ENCODE results near the gene DIAPH3. TPM values are rescaled to one million over a fixed set of nuclear protein-coding genes. Genes with fewer than 3 reads are reported as not detected.

DIAPH3 gene
- total and polyA plus RNA-seq, 7 experiments from 2014 or later: 0.37 to 17.5 TPM; not detected in 5

DNA sequence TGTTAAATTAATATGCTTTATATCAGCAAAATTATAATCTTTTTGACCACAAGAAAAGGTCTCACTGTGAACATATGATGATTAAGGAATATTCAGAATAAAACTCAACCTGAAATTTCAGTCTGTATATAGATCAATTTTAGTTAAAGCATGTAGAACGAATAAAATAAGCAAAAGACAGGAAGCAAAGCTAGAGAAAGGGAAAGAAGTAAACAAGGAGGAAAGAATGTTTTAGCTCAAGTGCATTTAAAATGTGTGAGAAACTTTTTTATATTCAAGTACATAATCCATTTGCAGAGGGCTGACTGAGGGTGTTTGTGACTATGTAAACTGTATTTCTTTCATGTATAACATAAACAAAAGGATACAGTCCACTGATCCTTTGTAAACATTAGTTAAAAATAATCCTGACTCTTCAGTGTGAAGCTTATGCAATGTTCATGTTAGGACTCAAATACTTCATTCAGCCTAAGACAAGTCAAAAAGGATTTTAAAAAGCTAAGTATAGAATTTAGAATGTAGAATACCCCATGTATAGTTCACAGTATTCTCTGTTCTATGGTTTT lies 472.1 kb downstream of the DIAPH3 start:
- no peak for DNase-seq
- Histone ChIP-seq H3K36me3 (ENCODE audit: control insufficient read depth in 2 of 3, insufficient read depth in 3 of 3, low read length in 3 of 3) (no peaks in the 10 kb centered on the region), H3K27me3 (ENCODE audit: control insufficient read depth in 2 of 2, insufficient read depth in 2 of 2, low read length in 2 of 2) (no peaks in the 10 kb centered on the region), H3K4me3 (ENCODE audit: low read length) (no peak overlapping the region), H3K4me1 (ENCODE audit: control insufficient read depth in 2 of 2, insufficient read depth in 2 of 2, low read length in 2 of 2) (no peaks in the 10 kb centered on the region), H3K9me3 (ENCODE audit: control insufficient read depth in 2 of 3, low read length in 3 of 3) (no peaks in the 10 kb centered on the region), H3K27ac (ENCODE audit: low read depth, low read length) (no peak overlapping the region)
- POLR2A ChIA-PET: interaction anchor here (0.5 to 0.6 kb wide), 2 partner anchors 20 to 46 kb away, joined by 3 to 6 read pairs; no protein-coding TSS in a partner anchor
- Mint-ChIP-seq H3K36me3 (no peaks in the 10 kb centered on the region), H3K27me3 (peaks cover 0 to 4% (median 0%) of the 10 kb centered on the region in 5 donors), H3K27ac (no peak overlapping the region), H3K9me3 (no peaks in the 10 kb centered on the region), H3K4me1 (no peaks in the 10 kb centered on the region), H3K4me3 (no peak overlapping the region)
- ATAC-seq: no peak
- CTCF ChIA-PET: interaction anchor here (1.8 kb wide), 1 partner anchor 11 kb away, joined by 4 read pairs; no protein-coding TSS in a partner anchor
- intact Hi-C loops (cut with micrococcal nuclease): no loop called here

DNA sequence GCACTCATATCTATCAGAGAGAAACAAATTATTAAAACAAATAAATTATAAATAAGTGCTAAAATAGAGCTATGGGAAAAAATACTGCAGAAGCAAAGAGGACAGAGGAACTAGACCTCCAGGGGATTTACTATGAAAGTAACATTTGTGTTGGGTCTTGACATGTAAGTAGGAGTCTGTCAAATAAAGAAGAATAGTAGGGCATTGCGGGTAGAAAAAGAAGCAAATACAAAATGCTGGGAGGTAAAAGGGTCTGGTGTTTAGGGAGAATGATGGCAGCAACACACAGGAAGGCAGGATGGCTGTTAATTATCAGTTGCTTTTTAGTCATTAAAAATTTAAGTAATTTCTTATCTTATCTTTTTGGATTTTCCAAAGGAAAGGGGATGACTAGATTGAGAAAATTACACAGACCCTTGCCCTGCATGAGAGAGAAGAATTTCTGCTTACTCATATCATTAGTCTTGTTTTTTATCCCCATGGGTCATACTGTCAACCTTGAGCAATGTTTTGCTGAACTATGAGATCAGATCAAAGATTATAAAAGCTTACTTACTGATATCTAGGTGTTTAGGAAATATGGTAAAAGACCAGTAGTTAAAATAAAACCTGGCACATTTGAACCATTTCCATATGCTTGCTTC lies 472.7 kb downstream of the DIAPH3 start:
- no peak overlapping the region for H3K4me3 Mint-ChIP-seq
- Histone ChIP-seq H3K27ac (ENCODE audit: low read depth, low read length) (no peak overlapping the region), H3K9me3 (ENCODE audit: control insufficient read depth in 2 of 3, low read length in 3 of 3) (no peaks in the 10 kb centered on the region), H3K27me3 (ENCODE audit: control insufficient read depth in 2 of 2, insufficient read depth in 2 of 2, low read length in 2 of 2) (no peaks in the 10 kb centered on the region), H3K4me3 (ENCODE audit: low read length) (no peak overlapping the region), H3K4me1 (ENCODE audit: control insufficient read depth in 2 of 2, insufficient read depth in 2 of 2, low read length in 2 of 2) (no peaks in the 10 kb centered on the region), H3K36me3 (ENCODE audit: control insufficient read depth in 2 of 3, insufficient read depth in 3 of 3, low read length in 3 of 3) (no peaks in the 10 kb centered on the region)
- no peaks in the 10 kb centered on the region for H3K36me3 Mint-ChIP-seq
- no peaks in the 10 kb centered on the region for H3K4me1 Mint-ChIP-seq
- intact Hi-C loops (cut with micrococcal nuclease): no loop called here
- ChIA-PET CTCF (interaction anchor here (1.8 kb wide), 1 partner anchor 11 kb away, joined by 4 read pairs; no protein-coding TSS in a partner anchor), POLR2A (interaction anchor here (0.5 to 0.6 kb wide), 2 partner anchors 21 to 45 kb away, joined by 3 to 6 read pairs; no protein-coding TSS in a partner anchor)
- no peak for ATAC-seq
- H3K27ac Mint-ChIP-seq: no peak overlapping the region
- no peaks in the 10 kb centered on the region for H3K9me3 Mint-ChIP-seq
- peaks cover 0 to 4% (median 0%) of the 10 kb centered on the region in 5 donors for H3K27me3 Mint-ChIP-seq
- DNase-seq: no peak

DNA sequence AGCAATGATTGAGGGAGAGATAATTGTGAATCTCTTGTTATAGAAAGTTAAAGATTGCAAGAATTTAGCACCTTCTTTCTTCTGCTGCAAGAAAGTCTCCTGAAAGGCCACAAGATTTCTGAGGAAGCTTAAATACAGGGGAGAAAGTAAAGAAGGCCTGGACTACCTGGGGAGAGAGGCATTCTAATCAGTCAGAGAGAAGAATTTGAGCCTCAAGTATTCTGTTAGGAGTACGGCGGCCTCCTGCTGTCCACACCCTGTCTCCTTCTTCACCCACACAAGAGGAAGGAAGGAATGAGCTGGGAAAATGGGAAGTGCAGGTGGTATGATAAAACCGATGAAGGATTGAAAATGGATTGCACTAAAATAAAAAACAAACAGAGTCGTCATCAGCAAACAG lies 474.7 kb downstream of the DIAPH3 start:
- DNase-seq (no peak), ATAC-seq (no peak)
- H3K4me3 ChIP-seq (ENCODE audit: low read length): no peak overlapping the region
- H3K9me3 ChIP-seq (ENCODE audit: control insufficient read depth in 2 of 3, low read length in 3 of 3): no peaks in the 10 kb centered on the region
- Mint-ChIP-seq H3K9me3 (no peaks in the 10 kb centered on the region), H3K27me3 (peaks cover 0 to 4% (median 0%) of the 10 kb centered on the region in 5 donors), H3K27ac (no peak overlapping the region), H3K36me3 (no peaks in the 10 kb centered on the region), H3K4me3 (no peak overlapping the region), H3K4me1 (no peaks in the 10 kb centered on the region)
- H3K27me3 ChIP-seq (ENCODE audit: control insufficient read depth in 2 of 2, insufficient read depth in 2 of 2, low read length in 2 of 2): no peaks in the 10 kb centered on the region
- H3K27ac ChIP-seq (ENCODE audit: low read depth, low read length): no peak overlapping the region
- H3K36me3 ChIP-seq (ENCODE audit: control insufficient read depth in 2 of 3, insufficient read depth in 3 of 3, low read length in 3 of 3): no peaks in the 10 kb centered on the region
- intact Hi-C loops (cut with micrococcal nuclease): loop anchor here in 1 of 2 donors (10.0 kb wide), 1 partner anchor 476 kb away; the partner anchor contains the start of gene DIAPH3
- H3K4me1 ChIP-seq (ENCODE audit: control insufficient read depth in 2 of 2, insufficient read depth in 2 of 2, low read length in 2 of 2): no peaks in the 10 kb centered on the region
- ChIA-PET POLR2A (no interaction called here), CTCF (no interaction called here)

DNA sequence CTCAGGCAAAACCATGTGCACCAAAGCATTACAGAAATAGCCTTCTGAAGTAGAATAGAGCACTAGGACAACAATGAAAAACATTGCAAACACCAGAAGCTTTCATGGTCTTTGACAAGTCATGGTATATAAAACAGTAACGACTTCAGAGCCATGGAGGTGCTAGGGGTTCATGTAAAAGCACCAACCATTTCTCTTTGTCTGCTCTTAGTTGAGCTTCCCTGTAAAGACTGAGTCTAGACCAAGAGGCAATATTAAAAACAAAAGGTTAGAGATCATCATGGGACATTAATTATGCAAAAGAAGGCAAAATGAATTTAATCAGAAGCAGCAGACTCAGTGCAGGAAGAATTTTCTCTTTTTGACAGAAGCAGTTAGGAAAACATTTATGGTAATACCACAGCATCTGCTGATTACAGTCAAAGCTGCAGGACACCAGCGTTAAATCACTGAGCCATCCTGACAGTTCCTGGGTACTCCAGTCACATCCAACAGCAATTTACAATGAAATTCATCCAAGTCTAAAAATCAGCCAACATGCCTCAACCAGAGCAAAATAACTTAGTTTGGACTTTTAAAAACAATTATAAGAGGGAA lies 476.8 kb downstream of the DIAPH3 start:
- peaks cover 0 to 4% (median 0%) of the 10 kb centered on the region in 7 donors for H3K4me1 Mint-ChIP-seq
- DNase-seq (no peak), ATAC-seq (no peak)
- Histone ChIP-seq H3K4me3 (ENCODE audit: low read length) (no peak overlapping the region), H3K9me3 (ENCODE audit: control insufficient read depth in 2 of 3, low read length in 3 of 3) (no peaks in the 10 kb centered on the region), H3K4me1 (ENCODE audit: control insufficient read depth in 2 of 2, insufficient read depth in 2 of 2, low read length in 2 of 2) (no peaks in the 10 kb centered on the region), H3K27me3 (ENCODE audit: control insufficient read depth in 2 of 2, insufficient read depth in 2 of 2, low read length in 2 of 2) (no peaks in the 10 kb centered on the region), H3K36me3 (ENCODE audit: control insufficient read depth in 2 of 3, insufficient read depth in 3 of 3, low read length in 3 of 3) (no peaks in the 10 kb centered on the region), H3K27ac (ENCODE audit: low read depth, low read length) (no peak overlapping the region)
- no peaks in the 10 kb centered on the region for H3K36me3 Mint-ChIP-seq
- intact Hi-C loops (cut with micrococcal nuclease): loop anchor here (2.0 to 10.0 kb wide), 2 partner anchors 478 to 654 kb away; partner anchors contain the start of gene DIAPH3 (in 1 of the 2)
- no peaks in the 10 kb centered on the region for H3K9me3 Mint-ChIP-seq
- CTCF ChIA-PET: no interaction called here
- H3K27ac Mint-ChIP-seq: peak overlapping the region in 1 of 9 donors; percentile 31
- H3K27me3 Mint-ChIP-seq: no peaks in the 10 kb centered on the region
- POLR2A ChIA-PET: no interaction called here
- H3K4me3 Mint-ChIP-seq: no peak overlapping the region

DNA sequence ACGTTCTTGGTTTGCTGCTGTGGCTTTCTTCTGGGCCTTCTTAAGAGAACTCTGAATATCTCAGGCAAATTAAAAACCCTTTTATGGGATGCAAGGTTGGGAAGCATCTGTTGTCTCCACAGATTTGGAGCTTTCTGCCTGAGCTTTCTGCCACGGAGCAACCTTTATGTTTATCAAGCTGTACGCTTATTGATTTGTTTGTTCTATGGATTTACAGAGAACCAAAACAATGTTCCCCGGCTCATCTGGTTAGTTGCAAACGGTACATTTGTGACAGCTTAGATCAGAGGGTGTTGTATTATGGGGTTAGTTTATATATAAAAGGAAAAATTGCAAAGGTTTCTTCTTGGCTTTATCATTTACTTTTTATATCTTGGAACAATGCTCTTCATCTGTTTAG lies 479.6 kb downstream of the DIAPH3 start:
- Histone ChIP-seq H3K27me3 (ENCODE audit: control insufficient read depth in 2 of 2, insufficient read depth in 2 of 2, low read length in 2 of 2) (no peaks in the 10 kb centered on the region), H3K36me3 (ENCODE audit: control insufficient read depth in 2 of 3, insufficient read depth in 3 of 3, low read length in 3 of 3) (no peaks in the 10 kb centered on the region), H3K4me1 (ENCODE audit: control insufficient read depth in 2 of 2, insufficient read depth in 2 of 2, low read length in 2 of 2) (no peaks in the 10 kb centered on the region), H3K4me3 (ENCODE audit: low read length) (no peak overlapping the region), H3K9me3 (ENCODE audit: control insufficient read depth in 2 of 3, low read length in 3 of 3) (no peaks in the 10 kb centered on the region), H3K27ac (ENCODE audit: low read depth, low read length) (no peak overlapping the region)
- intact Hi-C loops (cut with micrococcal nuclease): loop anchor here in 1 of 2 donors (10.0 kb wide), 1 partner anchor 481 kb away; the partner anchor contains the start of gene DIAPH3
- ChIA-PET POLR2A (no interaction called here), CTCF (interaction anchor here (1.0 kb wide), 1 partner anchor 15 kb away, joined by 3 read pairs; no protein-coding TSS in a partner anchor)
- Mint-ChIP-seq H3K36me3 (no peaks in the 10 kb centered on the region), H3K27me3 (no peaks in the 10 kb centered on the region), H3K4me3 (no peak overlapping the region), H3K4me1 (peaks cover 0 to 4% (median 0%) of the 10 kb centered on the region in 7 donors), H3K27ac (no peak overlapping the region), H3K9me3 (no peaks in the 10 kb centered on the region)
- no peak for ATAC-seq
- no peak for DNase-seq

DNA sequence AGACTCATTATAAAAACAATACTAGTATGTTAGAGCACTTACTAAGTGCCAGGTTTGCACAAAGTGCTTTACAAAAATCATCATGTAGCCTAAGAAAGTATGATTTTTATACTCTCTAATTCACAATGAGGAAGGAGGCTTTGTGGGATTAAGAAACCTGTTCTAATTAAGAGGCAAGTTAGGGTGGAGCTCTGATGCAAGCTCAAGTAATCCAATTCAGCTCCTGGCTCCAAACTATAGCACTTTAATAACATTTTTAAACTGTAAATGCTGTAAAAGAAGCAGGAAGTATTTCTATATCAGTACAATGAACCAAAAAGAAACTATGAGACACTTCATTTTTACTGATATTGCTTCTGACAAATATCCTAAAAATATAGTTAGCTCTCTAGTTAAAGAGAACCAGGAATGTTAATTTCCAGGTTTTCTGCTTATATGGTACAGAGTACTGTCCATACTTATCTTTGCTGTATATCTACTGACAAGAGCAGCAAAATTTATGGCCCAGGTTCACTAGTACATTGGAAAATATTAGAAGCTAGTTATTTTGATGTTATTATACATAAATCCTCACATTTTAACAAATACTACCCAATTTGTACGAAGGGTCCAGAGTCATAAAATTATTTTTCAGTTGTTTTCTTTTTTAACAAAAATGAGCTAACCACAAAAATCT lies 482.0 kb downstream of the DIAPH3 start:
- H3K27ac ChIP-seq (ENCODE audit: low read depth, low read length): no peak overlapping the region
- Mint-ChIP-seq H3K9me3 (no peaks in the 10 kb centered on the region), H3K27ac (no peak overlapping the region), H3K36me3 (no peaks in the 10 kb centered on the region), H3K4me1 (peaks cover 0 to 4% (median 4%) of the 10 kb centered on the region in 7 donors), H3K27me3 (no peaks in the 10 kb centered on the region), H3K4me3 (no peak overlapping the region)
- H3K9me3 ChIP-seq (ENCODE audit: control insufficient read depth in 2 of 3, low read length in 3 of 3): no peaks in the 10 kb centered on the region
- POLR2A ChIA-PET: no interaction called here
- no peaks in the 10 kb centered on the region for H3K4me1 ChIP-seq (ENCODE audit: control insufficient read depth in 2 of 2, insufficient read depth in 2 of 2, low read length in 2 of 2)
- CTCF ChIA-PET: interaction anchor here (0.8 to 1.0 kb wide), 2 partner anchors 290 to 749 kb away, joined by 3 read pairs; no protein-coding TSS in a partner anchor
- no peak for DNase-seq
- H3K27me3 ChIP-seq (ENCODE audit: control insufficient read depth in 2 of 2, insufficient read depth in 2 of 2, low read length in 2 of 2): no peaks in the 10 kb centered on the region
- H3K4me3 ChIP-seq (ENCODE audit: low read length): no peak overlapping the region
- H3K36me3 ChIP-seq (ENCODE audit: control insufficient read depth in 2 of 3, insufficient read depth in 3 of 3, low read length in 3 of 3): no peaks in the 10 kb centered on the region
- intact Hi-C loops (cut with micrococcal nuclease): loop anchor here in 1 of 2 donors (2.0 to 10.0 kb wide), 2 partner anchors 483 to 653 kb away; partner anchors contain the start of gene DIAPH3
- no peak for ATAC-seq
